CD4-positive, alpha-beta T cell treated with Interleukin-6 at 100 ng/mL for 8 hours (primary cell): ENCODE results near the gene PPP1CA.
"Not testable (repeated sequence)": the region's sequence is repeated elsewhere in the genome, so short reads cannot be mapped to it uniquely, and the experiment has no call there.

Experiments
- DNase-seq: peaks from one replicate; pipeline ENCODE4 v3.0.0-alpha.2; 2020; ENCODE audit warnings: mixed read lengths, low spot score

The PPP1CA gene

DNA sequence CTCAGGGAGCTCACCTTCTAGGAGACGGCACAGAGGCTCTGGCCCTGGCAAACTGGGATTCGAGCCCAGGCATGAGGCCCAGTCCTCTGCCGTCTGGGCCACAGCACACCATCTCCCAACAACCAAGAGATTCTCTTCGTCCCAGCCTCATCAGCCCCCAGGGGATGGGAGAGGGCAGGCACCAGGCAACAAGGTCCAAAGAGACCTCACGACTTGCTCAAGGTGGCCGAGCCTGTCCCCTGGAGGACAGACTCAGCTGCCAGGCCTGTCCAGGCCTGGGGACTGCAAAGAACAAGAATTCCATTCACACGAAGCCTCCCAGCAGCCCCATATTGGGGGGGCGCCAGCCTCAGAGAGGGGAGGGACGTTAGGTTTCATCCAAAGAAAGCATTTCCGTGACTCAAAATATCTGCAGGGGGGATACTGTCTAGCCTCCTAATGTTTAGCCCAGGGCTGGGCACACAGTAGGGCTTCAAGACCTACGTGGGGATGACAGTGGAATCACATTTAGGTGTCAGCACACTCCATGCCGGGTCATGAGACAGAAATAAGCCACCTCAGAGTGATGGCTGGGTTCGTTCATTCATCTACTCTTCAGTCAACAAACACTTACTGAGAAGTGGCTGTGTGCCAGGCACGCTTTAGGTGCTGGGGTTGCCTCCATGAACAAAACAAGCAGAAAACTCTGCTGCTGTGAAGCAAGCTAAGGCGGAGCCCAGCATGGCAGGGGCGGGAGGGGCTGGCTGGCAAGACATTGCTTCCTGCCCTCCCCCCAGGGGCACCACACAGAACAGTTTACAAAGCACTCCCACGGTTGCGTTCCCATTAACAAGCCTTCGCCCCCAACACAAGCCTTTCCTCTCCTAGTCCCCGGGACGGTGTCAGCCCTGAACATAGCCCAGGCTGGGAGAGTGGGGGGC, 15.0 kb upstream of the PPP1CA start:
- peak; percentile 93 for DNase-seq

GRCh38 chr11:67415501-67416304, 14.0 kb upstream of the PPP1CA start, which contains the start of gene CARNS1:
Gene CARNS1 (plus strand): TSS chr11:67415678. CDS start chr11:67416200, 522 bp downstream.
- DNase-seq: no peak

- no peak for DNase-seq
Measured at GRCh38 chr11:67413266-67413849, 11.7 kb upstream of the PPP1CA start.

DNA sequence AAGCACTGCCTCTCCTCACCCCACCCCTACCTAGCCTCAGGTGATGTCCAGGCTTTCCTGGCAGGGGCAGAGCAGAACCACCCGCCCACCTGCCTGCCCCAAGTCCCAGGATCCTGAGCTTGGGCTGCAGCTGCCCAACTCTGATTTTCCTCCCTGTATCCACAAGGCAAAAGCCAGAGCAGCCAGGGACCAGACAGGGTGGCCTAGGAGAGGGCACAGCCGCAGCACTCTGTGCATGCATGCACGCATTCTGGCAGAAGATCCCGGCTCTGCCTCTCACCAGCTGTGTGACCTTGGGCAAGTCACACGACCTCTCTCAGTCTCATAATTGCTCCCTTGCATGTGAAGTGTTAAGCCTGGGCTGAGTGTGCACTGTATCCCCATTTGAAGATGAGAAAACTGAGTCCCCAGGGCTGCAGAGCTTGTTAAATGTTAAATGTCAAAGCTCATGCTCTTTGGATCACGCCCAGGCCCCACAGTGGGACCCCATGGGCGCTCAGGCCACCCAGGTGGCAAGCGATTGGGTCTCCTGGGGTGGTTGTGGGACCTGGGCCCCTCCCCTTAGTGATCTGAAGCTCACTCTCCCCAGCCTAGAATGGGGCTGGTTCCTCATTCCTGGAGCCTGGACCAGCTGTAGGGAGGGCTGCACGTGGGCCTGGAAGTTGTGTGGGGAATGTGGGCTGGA, 11.0 kb upstream of the PPP1CA start:
- DNase-seq: no peak

DNA sequence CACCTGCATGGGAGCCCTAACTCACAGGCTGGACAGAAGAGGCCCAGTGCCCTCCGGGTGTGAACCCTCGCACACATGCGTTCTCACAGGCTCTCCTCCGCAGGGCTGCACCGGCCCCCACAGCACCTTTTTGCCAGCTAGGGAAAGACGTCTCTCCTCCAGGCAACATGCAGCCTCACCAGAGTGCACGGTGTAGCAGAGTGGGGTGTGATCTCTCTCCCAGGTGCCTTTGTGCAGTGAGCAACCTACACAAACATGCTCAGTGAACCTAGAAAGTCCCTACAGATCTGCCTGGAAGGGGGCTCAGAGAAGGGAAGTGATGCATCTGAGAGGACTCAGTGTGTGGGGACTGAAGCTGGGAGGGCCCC, 10.1 kb upstream of the PPP1CA start:
- DNase-seq: no peak

- DNase-seq: no peak
Measured at GRCh38 chr11:67410984-67411784, 9.5 kb upstream of the PPP1CA start.

GRCh38 chr11:67410369-67410831, 8.7 kb upstream of the PPP1CA start:
- DNase-seq: no peak

- no peak for DNase-seq
Measured at GRCh38 chr11:67409781-67410368, 8.2 kb upstream of the PPP1CA start.

- peak; percentile 87 for DNase-seq
Measured at GRCh38 chr11:67409261-67409666, 7.6 kb upstream of the PPP1CA start.

- no peak for DNase-seq
Measured at GRCh38 chr11:67408437-67409200, 7.0 kb upstream of the PPP1CA start.

- DNase-seq: no peak
Measured at GRCh38 chr11:67407688-67408163, 6.1 kb upstream of the PPP1CA start.

- no peak for DNase-seq
Measured at GRCh38 chr11:67406969-67407687, 5.5 kb upstream of the PPP1CA start.

GRCh38 chr11:67406420-67406968, 4.8 kb upstream of the PPP1CA start:
- DNase-seq: no peak

GRCh38 chr11:67405688-67406339, 4.2 kb upstream of the PPP1CA start:
- DNase-seq: no peak

- DNase-seq: no peak
Measured at GRCh38 chr11:67405196-67405567, 3.5 kb upstream of the PPP1CA start.

GRCh38 chr11:67404515-67405195, 3.0 kb upstream of the PPP1CA start:
- DNase-seq: peak; percentile 59

- DNase-seq: not testable (repeated sequence)
Measured at GRCh38 chr11:67403085-67403484, 1.4 kb upstream of the PPP1CA start.
